ENCODE data around the gene ICE2.

ICE2 gene

DNA sequence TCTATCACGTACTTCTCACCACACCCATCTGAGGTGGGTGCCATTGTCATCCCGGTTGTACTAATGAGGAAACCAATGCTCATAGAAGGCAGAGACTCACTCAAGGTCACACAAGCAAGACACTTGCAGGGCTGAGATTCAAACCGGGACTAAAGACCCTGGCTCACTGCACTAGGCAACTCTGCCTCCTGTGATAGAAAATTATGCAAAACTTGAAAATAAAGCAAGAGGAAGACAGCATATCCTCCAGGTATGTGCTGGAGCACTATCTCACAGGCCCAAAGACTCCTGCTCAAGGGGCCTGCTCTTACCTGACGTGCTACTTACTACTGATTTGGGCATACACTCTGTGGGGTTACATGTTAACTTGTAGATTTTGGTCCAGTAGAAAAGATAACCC, 106.7 kb downstream of the ICE2 start:
- no peak for DNase-seq (ENCODE audit: low read depth in 1 of 2, low spot score in 1 of 2)

GRCh38 chr15:60371175-60372051, 107.5 kb downstream of the ICE2 start:
- no peak for DNase-seq (ENCODE audit: low read depth in 1 of 2, low spot score in 1 of 2)

DNA sequence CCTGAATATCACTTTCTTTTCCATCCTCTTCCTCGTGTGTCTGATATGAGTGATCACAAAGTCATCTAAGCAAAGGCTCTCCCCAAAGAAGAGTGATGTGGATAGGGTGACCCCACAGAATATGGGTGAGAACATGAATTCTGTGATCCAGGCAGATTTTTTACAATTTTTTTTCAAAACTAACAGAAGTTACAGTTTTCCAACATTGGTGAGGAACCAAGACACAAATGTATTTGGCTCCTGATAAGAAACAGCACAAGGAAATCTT, 108.1 kb downstream of the ICE2 start:
- DNase-seq (ENCODE audit: low read depth in 1 of 2, low spot score in 1 of 2), result no peak

- no peak for DNase-seq (ENCODE audit: low read depth in 1 of 2, low spot score in 1 of 2)
Measured at GRCh38 chr15:60370105-60370868, 108.7 kb downstream of the ICE2 start.

GRCh38 chr15:60369696-60370095, 109.2 kb downstream of the ICE2 start:
- no peak for DNase-seq (ENCODE audit: low read depth in 1 of 2, low spot score in 1 of 2)

Data from activated CD4-positive, alpha-beta T cell treated with anti-CD3 and anti-CD28 coated beads, Interleukin-2, amount 50 U/mL, for 24 hours (primary cell).